Sigmoid colon (tissue), 4 donors: ENCODE data around the gene OR2T27.
"Not testable (repeated sequence)": the region's sequence is repeated elsewhere in the genome, so short reads cannot be mapped to it uniquely, and the experiment has no call there.

Source experiments
- POLR2A ChIP-seq, 2 donors: fragments of 450-650 bp; IDR thresholded peaks; one replicate each; pipeline ENCODE4 v1.6.1; 2016; ENCODE audit warnings: antibody characterized with exemption in 2 of 2, mild to moderate bottlenecking in 2 of 2, moderate library complexity in 2 of 2
- POLR2AphosphoS5 ChIP-seq, 4 donors: sonication (generic); formaldehyde crosslinking; IDR thresholded peaks; one replicate each; pipeline ENCODE4 v1.6.1; 2017; ENCODE audit warnings: antibody characterized with exemption in 4 of 4
- TF ChIP-seq, protein P1 (sequence below), 4 experiments: fragments of 450-650 bp in 3 of 4; fragments of 200-600 bp in 1 of 4; IDR thresholded peaks; one replicate each; pipeline ENCODE4 v1.5.1; 2016 to 2019; ENCODE audit warnings: antibody characterized with exemption in 4 of 4, mild to moderate bottlenecking in 3 of 4, moderate library complexity in 2 of 4

DNA sequence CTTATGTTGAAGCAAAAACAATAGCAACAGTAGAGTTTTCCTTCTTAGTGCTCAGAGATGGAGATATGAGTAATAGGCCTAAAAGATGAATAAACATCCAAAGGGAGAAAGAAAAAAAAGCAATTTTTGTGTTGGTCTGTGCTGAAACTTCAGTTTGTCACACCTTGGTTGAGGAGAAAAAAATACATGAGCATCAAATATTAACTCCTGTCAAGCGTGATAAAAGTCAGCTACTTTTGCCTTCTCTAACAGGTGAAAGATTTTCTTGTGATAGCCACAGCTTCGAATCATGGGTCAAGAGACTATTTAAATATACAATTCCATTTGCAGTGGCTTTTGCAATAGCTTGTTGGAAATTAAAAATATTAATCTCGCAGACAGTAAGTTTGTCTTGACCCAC is 14.4 kb downstream of the OR2T27 start:
- not testable (repeated sequence) for TF ChIP-seq POLR2A, POLR2AphosphoS5 (IDR thresholded peaks at IDR 0.05)
- TF ChIP-seq, protein P1, sequence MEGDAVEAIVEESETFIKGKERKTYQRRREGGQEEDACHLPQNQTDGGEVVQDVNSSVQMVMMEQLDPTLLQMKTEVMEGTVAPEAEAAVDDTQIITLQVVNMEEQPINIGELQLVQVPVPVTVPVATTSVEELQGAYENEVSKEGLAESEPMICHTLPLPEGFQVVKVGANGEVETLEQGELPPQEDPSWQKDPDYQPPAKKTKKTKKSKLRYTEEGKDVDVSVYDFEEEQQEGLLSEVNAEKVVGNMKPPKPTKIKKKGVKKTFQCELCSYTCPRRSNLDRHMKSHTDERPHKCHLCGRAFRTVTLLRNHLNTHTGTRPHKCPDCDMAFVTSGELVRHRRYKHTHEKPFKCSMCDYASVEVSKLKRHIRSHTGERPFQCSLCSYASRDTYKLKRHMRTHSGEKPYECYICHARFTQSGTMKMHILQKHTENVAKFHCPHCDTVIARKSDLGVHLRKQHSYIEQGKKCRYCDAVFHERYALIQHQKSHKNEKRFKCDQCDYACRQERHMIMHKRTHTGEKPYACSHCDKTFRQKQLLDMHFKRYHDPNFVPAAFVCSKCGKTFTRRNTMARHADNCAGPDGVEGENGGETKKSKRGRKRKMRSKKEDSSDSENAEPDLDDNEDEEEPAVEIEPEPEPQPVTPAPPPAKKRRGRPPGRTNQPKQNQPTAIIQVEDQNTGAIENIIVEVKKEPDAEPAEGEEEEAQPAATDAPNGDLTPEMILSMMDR (IDR thresholded peaks at IDR 0.05): not testable (repeated sequence)
